BJ (cell line): ENCODE measurements around the gene SLC22A1. TPM values are rescaled to one million over a fixed set of nuclear protein-coding genes. Genes with fewer than 3 reads are reported as not detected.

Experiments
- CTCF ChIA-PET: fragments of 350-600 bp; formaldehyde crosslinking; extraction: SDS; loops from one replicate; lab custom pipeline; 2021; ENCODE audit warnings: antibody characterized with exemption, inconsistent platforms; lab: Yijun Ruan, JAX
- POLR2A ChIA-PET: fragments of 300-600 bp; sonication (Branson Sonifier 250); formaldehyde crosslinking; extraction: SDS; loops from one replicate; lab custom pipeline; 2021; ENCODE audit warnings: antibody characterized with exemption; lab: Charles Lee
- DNase-seq: peaks from one replicate; pipeline ENCODE4 v3.0.0-alpha.2; 2011; ENCODE audit warnings: low read depth
- H3K27me3 ChIP-seq: 2 replicates; pipeline ENCODE4 v1.6.0; 2011; ENCODE audit warnings: low read length; ENCODE audit not compliant: control insufficient read depth, insufficient read depth
- H3K36me3 ChIP-seq: 2 replicates; pipeline ENCODE4 v1.5.1; 2011; ENCODE audit warnings: low read length; ENCODE audit not compliant: control insufficient read depth, insufficient read depth
- H3K4me3 ChIP-seq: 2 replicates; pipeline ENCODE4 v1.5.1; 2011; ENCODE audit warnings: low read depth, mild to moderate bottlenecking, control low read depth, low read length
- polyA plus RNA-seq: library from polyadenylated mRNA; depleted of rRNA; stranded (reverse); fragments of >200 nt; gene quantifications from 2 replicates; pipeline ENCODE4 v1.2.3, GENCODE V29; 2011
- TF ChIP-seq, protein P1 (sequence below): IDR thresholded peaks from 2 replicates; pipeline ENCODE4 v1.5.1; 2011; ENCODE audit warnings: low read depth, mild to moderate bottlenecking, control low read depth, inconsistent platforms, low read length, moderate library complexity; ENCODE audit not compliant: insufficient read depth

Gene SLC22A1
- polyA plus RNA-seq, 1 experiment: 0.11 TPM

DNA sequence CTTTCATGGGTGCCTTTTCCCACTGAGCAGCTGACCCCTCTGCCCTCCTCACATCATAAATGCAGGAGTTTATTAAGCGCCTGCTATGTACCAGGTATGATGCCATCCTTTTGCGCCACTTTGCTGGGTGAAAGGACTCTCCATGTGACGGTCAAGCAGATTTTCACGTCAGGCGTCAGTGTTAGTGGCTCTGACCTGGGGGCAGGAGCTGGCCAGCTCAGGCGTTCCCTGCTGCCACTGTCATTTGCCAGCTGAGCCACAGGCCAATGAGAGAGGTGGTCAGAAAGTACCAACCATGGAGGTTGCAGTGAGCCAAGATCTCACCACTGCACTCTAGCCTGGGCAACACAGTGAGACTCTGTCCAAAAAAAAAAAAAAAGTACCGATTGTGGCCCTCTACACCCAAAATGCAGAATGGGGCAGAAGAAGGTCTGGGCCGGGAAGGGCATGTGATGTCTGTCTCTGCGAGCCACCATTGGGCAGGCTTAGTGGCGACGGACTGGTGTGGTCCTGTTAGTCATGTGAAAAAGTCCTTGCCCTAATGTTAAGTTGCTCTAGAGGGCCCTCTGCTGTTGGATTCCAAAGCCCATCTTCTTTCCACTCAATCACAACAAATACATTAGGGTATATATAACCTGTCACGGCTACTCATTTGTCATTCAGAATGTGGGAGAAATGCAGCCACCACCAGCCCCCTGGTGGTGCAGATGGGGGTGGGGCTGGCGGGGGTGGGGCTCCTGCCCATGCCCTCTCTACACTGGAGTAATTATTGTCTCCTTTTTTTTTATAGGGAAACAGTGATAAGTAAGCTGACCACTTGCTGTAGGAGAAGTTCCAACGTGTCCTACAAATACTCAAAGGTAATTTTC is 18.4 kb upstream of the SLC22A1 start:
- ChIA-PET CTCF (interaction anchor here (5.2 kb wide), 1 partner anchor 15 kb away, joined by 19 read pairs; no protein-coding TSS in a partner anchor), POLR2A (no interaction called here)
- TF ChIP-seq, protein P1, sequence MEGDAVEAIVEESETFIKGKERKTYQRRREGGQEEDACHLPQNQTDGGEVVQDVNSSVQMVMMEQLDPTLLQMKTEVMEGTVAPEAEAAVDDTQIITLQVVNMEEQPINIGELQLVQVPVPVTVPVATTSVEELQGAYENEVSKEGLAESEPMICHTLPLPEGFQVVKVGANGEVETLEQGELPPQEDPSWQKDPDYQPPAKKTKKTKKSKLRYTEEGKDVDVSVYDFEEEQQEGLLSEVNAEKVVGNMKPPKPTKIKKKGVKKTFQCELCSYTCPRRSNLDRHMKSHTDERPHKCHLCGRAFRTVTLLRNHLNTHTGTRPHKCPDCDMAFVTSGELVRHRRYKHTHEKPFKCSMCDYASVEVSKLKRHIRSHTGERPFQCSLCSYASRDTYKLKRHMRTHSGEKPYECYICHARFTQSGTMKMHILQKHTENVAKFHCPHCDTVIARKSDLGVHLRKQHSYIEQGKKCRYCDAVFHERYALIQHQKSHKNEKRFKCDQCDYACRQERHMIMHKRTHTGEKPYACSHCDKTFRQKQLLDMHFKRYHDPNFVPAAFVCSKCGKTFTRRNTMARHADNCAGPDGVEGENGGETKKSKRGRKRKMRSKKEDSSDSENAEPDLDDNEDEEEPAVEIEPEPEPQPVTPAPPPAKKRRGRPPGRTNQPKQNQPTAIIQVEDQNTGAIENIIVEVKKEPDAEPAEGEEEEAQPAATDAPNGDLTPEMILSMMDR: peak; percentile 50
- Histone ChIP-seq H3K4me3 (no peak overlapping the region), H3K27me3 (no peaks in the 10 kb centered on the region), H3K36me3 (peaks cover 19% of the 10 kb centered on the region)
- no peak for DNase-seq

DNA sequence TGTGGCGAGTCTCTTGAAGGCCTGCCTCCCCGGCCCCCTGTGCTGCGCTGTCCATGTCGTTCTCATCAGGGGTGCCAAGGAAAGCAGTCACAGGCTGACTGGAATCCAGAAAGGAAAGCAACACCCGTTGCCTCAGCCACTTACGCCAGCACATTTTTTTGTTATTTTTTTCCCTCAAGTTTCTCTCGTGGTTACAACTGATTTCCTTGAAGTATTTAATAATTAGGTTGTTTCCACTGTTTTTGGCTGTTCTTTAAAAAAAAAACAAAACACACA is 17.9 kb upstream of the SLC22A1 start:
- TF ChIP-seq, protein P1: no peak
- no peak overlapping the region for H3K4me3 ChIP-seq
- POLR2A ChIA-PET: no interaction called here
- CTCF ChIA-PET: interaction anchor here (5.2 kb wide), 1 partner anchor 16 kb away, joined by 19 read pairs; no protein-coding TSS in a partner anchor
- no peaks in the 10 kb centered on the region for H3K27me3 ChIP-seq
- H3K36me3 ChIP-seq: peaks cover 19% of the 10 kb centered on the region
- DNase-seq: no peak

DNA sequence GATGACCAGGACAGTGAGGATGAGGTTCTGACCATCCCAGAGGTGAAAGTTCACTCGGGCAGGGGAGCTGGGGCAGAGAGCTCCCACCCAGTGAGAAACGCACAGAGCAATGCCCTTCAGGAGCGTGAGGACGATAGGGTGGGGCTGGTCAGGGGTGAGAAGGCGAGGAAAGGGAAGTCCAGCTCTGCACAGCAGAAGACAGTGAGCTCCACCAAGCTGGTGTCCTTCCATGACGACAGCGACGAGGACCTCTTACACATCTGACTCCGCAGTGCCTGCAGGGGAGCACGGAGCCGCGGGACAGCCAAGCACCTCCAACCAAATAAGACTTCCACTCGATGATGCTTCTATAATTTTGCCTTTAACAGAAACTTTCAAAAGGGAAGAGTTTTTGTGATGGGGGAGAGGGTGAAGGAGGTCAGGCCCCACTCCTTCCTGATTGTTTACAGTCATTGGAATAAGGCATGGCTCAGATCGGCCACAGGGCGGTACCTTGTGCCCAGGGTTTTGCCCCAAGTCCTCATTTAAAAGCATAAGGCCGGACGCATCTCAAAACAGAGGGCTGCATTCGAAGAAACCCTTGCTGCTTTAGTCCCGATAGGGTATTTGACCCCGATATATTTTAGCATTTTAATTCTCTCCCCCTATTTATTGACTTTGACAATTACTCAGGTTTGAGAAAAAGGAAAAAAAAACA is 16.6 kb upstream of the SLC22A1 start:
- TF ChIP-seq, protein P1: no peak
- POLR2A ChIA-PET: no interaction called here
- no peaks in the 10 kb centered on the region for H3K27me3 ChIP-seq
- CTCF ChIA-PET: interaction anchor here (0.6 to 5.2 kb wide), 3 partner anchors 11 to 241 kb away, joined by 3 to 19 read pairs (median 3); no protein-coding TSS in a partner anchor
- H3K36me3 ChIP-seq: peaks cover 19% of the 10 kb centered on the region
- no peak overlapping the region for H3K4me3 ChIP-seq
- no peak for DNase-seq

DNA sequence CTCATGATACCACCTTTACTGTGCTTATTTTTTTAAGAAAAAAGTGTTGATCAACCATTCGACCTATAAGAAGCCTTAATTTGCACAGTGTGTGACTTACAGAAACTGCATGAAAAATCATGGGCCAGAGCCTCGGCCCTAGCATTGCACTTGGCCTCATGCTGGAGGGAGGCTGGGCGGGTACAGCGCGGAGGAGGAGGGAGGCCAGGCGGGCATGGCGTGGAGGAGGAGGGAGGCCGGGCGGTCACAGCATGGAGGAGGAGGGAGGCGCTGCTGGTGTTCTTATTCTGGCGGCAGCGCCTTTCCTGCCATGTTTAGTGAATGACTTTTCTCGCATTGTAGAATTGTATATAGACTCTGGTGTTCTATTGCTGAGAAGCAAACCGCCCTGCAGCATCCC is 15.6 kb upstream of the SLC22A1 start:
- ChIA-PET POLR2A (no interaction called here), CTCF (interaction anchor here (1.6 kb wide), 1 partner anchor 18 kb away, joined by 3 read pairs; no protein-coding TSS in a partner anchor)
- Histone ChIP-seq H3K36me3 (peaks cover 19% of the 10 kb centered on the region), H3K4me3 (no peak overlapping the region), H3K27me3 (no peaks in the 10 kb centered on the region)
- TF ChIP-seq, protein P1: no peak
- DNase-seq: no peak

DNA sequence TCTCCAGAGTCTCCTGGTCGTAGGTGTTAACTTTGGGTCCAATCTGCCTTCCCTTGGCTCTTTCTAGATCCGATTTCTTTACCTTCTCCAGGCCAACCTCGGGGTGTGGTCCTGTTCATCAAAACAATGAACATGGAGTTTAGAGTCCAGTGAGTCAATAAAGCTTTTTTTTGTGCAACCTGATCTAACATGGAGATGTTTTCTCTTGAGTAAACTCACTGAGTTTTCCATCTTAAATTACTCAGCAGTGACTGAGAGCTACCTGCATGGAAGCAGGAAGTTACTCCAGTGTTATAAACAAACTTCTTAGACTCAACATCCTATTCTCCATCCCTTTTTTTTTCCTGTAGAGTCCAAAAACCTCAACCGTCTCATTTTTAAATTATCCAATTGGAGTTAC is 14.9 kb upstream of the SLC22A1 start:
- ChIA-PET CTCF (interaction anchor here (0.6 to 1.6 kb wide), 2 partner anchors 9 to 19 kb away, joined by 3 read pairs; no protein-coding TSS in a partner anchor), POLR2A (no interaction called here)
- no peak overlapping the region for H3K4me3 ChIP-seq
- DNase-seq: no peak
- peaks cover 17% of the 10 kb centered on the region for H3K36me3 ChIP-seq
- no peaks in the 10 kb centered on the region for H3K27me3 ChIP-seq
- TF ChIP-seq, protein P1: no peak
